H1 (cell line): ENCODE data around the gene COL4A2. TPM values are rescaled to one million over a fixed set of nuclear protein-coding genes. Genes with fewer than 3 reads are reported as not detected.

Experiments used
- ATF2 ChIP-seq: IDR thresholded peaks from 2 replicates; pipeline ENCODE4 v1.6.1; 2012; ENCODE audit warnings: low read length, inconsistent platforms
- BCL11A ChIP-seq, 2 experiments: IDR thresholded peaks; one replicate each; pipeline ENCODE4 v1.6.1; 2011; ENCODE audit warnings: low read depth in 2 of 2, low read length in 2 of 2, mild to moderate bottlenecking in 2 of 2
- BRCA1 ChIP-seq: IDR thresholded peaks from 2 replicates; pipeline ENCODE4 v1.6.1; 2012; ENCODE audit warnings: low read depth, low read length, improper control_type of control experiment
- CHD7 ChIP-seq: fragments of 300-600 bp; sonication (generic); IDR thresholded peaks from 2 replicates; pipeline ENCODE4 v1.7.1; 2012; ENCODE audit warnings: low read length, moderate library complexity, mild to moderate bottlenecking, inconsistent platforms; ENCODE audit not compliant: insufficient replicate concordance
- CTBP2 ChIP-seq: IDR thresholded peaks from 2 replicates; pipeline ENCODE4 v1.7.0; 2011; ENCODE audit warnings: borderline replicate concordance, mild to moderate bottlenecking, moderate library complexity, mixed read lengths, low read length; ENCODE audit not compliant: insufficient read depth, insufficient read length
- JUN ChIP-seq: IDR thresholded peaks from 2 replicates; pipeline ENCODE4 v1.6.1; 2011; ENCODE audit warnings: low read depth, mild to moderate bottlenecking, improper control_type of control experiment, low read length
- KDM1A ChIP-seq: fragments of 200-600, 300-600 bp; sonication (generic); IDR thresholded peaks from 2 replicates; pipeline ENCODE4 v1.7.1; 2016; ENCODE audit warnings: mild to moderate bottlenecking, low read length, borderline replicate concordance
- MAFK ChIP-seq: IDR thresholded peaks from 2 replicates; pipeline ENCODE4 v1.6.1; 2012; ENCODE audit warnings: low read depth, mild to moderate bottlenecking, improper control_type of control experiment, low read length
- NRF1 ChIP-seq: IDR thresholded peaks from 2 replicates; pipeline ENCODE4 v1.6.1; 2011; ENCODE audit warnings: mild to moderate bottlenecking, low read depth, low read length, improper control_type of control experiment
- TAF7 ChIP-seq: optimal IDR thresholded peaks from 2 replicates; pipeline ENCODE3; 2011; ENCODE audit warnings: low read depth, mild to moderate bottlenecking, inconsistent platforms, low read length, moderate library complexity, borderline replicate concordance
- polyA plus RNA-seq, 7 experiments: library from polyadenylated mRNA; depleted of rRNA in 3 of 7; stranded (reverse) in 5 of 7; unstranded in 2 of 7; fragments of >200 nt in 5 of 7; fragments of 200-250 nt in 2 of 7; gene quantifications; 1 replicate in 5 of 7; 2 replicates in 1 of 7; 4 replicates in 1 of 7; pipeline versions ENCODE4 v1.2.1 to v1.2.3, GENCODE V29; 2011 to 2013; ENCODE audit warnings: missing spikeins in 2 of 7, mixed read lengths in 2 of 7
- total RNA-seq: library from RNA; stranded (reverse); fragmentation: NEBNext Ultra II Directional; extraction: Animal tissue kit (Norgen Biotek cat#: 25700); gene quantifications from 2 replicates; pipeline ENCODE4 v1.2.1, GENCODE V29; 2021

Gene COL4A2
- total and polyA plus RNA-seq, 2 of the 8 experiments (the other 6 are each of a cell fraction or from before 2014, with no cell fraction given): 80.4 to 87.3 TPM

- no peak for TF ChIP-seq CHD7
- TF ChIP-seq JUN: no peak
- TF ChIP-seq ATF2: no peak
- TF ChIP-seq KDM1A: no peak
- no peak for TF ChIP-seq NRF1
- no peak for TF ChIP-seq MAFK
- no peak for TF ChIP-seq BRCA1
- TF ChIP-seq CTBP2: no peak
- TF ChIP-seq BCL11A (IDR thresholded peaks at IDR 0.05; ENCODE audit: low read depth in 2 of 2, low read length in 2 of 2): no peak
- TF ChIP-seq TAF7: no peak
Observed at GRCh38 chr13:110396913-110397381, 89.9 kb downstream of the COL4A2 start (continued).
